KMS-11 (cell line): ENCODE measurements around the gene DEDD.

Experiments
- H2AFZ ChIP-seq: fragments of 200-600 bp; sonication (generic); 2 replicates; pipeline ENCODE4 v1.6.1; 2016; ENCODE audit warnings: antibody characterized with exemption, mixed run types, low read depth
- H3K27ac ChIP-seq: fragments of 200-600 bp; sonication (generic); 2 replicates; pipeline ENCODE4 v1.6.1; 2016; ENCODE audit warnings: mild to moderate bottlenecking, mixed run types
- H3K27me3 ChIP-seq: fragments of 200-600 bp; sonication (generic); 2 replicates; pipeline ENCODE4 v1.6.1; 2017; ENCODE audit warnings: mild to moderate bottlenecking, low read depth, mixed run types, moderate library complexity; ENCODE audit not compliant: insufficient read depth
- H3K36me3 ChIP-seq: fragments of 200-600 bp; sonication (generic); 2 replicates; pipeline ENCODE4 v1.6.1; 2017; ENCODE audit warnings: mild to moderate bottlenecking, mixed run types; ENCODE audit not compliant: insufficient read depth
- H3K4me1 ChIP-seq: fragments of 200-600 bp; sonication (generic); 2 replicates; pipeline ENCODE4 v1.6.1; 2016; ENCODE audit warnings: mild to moderate bottlenecking, low read depth, mixed run types; ENCODE audit not compliant: poor library complexity, severe bottlenecking
- H3K4me2 ChIP-seq: fragments of 200-600 bp; sonication (generic); 2 replicates; pipeline ENCODE4 v1.7.0; 2016; ENCODE audit warnings: mild to moderate bottlenecking, mixed run types
- H3K4me3 ChIP-seq: fragments of 200-600 bp; sonication (generic); IDR thresholded peaks from 2 replicates; pipeline ENCODE4 v1.6.1; 2017; ENCODE audit warnings: low read depth, low read length, mixed read lengths; ENCODE audit not compliant: insufficient read depth
- H3K79me2 ChIP-seq: fragments of 200-600 bp; sonication (generic); 2 replicates; pipeline ENCODE4 v1.6.1; 2016; ENCODE audit warnings: low read depth, mixed run types; ENCODE audit not compliant: insufficient read depth
- H3K9ac ChIP-seq: fragments of 200-600 bp; sonication (generic); 2 replicates; pipeline ENCODE4 v1.6.1; 2016; ENCODE audit warnings: mild to moderate bottlenecking, mixed run types
- H4K20me1 ChIP-seq: fragments of 200-600 bp; sonication (generic); 2 replicates; pipeline ENCODE4 v1.6.1; 2016; ENCODE audit warnings: mild to moderate bottlenecking, mixed run types; ENCODE audit not compliant: insufficient read depth
- TF ChIP-seq, protein P1 (sequence below): fragments of 200-600 bp; sonication (generic); conservative IDR thresholded peaks from 2 replicates; pipeline ENCODE4 v1.6.1; 2017; ENCODE audit warnings: low read depth, mild to moderate bottlenecking, antibody characterized with exemption, low read length, moderate library complexity, mixed read lengths

DEDD gene

DNA sequence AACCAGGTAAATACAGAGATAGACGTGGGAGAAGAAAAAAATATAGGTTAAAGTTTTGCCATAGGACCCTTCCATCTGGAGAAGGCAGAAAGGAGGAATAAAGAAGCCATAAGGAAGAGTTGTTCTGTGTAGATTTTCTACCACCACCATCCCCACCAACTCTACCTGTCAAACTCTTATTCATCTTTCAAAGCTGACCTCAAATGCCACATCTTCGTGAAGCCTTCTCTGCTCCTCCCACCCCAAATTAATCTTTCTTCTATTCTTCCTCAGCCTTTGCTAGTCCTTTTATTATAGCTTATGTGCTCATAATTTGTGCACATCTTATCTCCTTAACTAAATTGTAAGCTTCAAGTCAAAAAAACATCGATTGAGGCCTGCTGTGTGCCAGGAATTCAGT, 41.9 kb downstream of the DEDD start:
- Histone ChIP-seq H3K4me3 (no peak overlapping the region), H3K27ac (no peak overlapping the region), H3K4me1 (no peaks in the 10 kb centered on the region), H3K27me3 (no peaks in the 10 kb centered on the region), H3K4me2 (no peak overlapping the region), H4K20me1 (no peaks in the 10 kb centered on the region), H3K79me2 (no peaks in the 10 kb centered on the region), H3K36me3 (no peaks in the 10 kb centered on the region), H3K9ac (no peak overlapping the region), H2AFZ (no peak overlapping the region)
- TF ChIP-seq, protein P1, sequence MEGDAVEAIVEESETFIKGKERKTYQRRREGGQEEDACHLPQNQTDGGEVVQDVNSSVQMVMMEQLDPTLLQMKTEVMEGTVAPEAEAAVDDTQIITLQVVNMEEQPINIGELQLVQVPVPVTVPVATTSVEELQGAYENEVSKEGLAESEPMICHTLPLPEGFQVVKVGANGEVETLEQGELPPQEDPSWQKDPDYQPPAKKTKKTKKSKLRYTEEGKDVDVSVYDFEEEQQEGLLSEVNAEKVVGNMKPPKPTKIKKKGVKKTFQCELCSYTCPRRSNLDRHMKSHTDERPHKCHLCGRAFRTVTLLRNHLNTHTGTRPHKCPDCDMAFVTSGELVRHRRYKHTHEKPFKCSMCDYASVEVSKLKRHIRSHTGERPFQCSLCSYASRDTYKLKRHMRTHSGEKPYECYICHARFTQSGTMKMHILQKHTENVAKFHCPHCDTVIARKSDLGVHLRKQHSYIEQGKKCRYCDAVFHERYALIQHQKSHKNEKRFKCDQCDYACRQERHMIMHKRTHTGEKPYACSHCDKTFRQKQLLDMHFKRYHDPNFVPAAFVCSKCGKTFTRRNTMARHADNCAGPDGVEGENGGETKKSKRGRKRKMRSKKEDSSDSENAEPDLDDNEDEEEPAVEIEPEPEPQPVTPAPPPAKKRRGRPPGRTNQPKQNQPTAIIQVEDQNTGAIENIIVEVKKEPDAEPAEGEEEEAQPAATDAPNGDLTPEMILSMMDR, result no peak; the same call in 1 of the 2 replicates

DNA sequence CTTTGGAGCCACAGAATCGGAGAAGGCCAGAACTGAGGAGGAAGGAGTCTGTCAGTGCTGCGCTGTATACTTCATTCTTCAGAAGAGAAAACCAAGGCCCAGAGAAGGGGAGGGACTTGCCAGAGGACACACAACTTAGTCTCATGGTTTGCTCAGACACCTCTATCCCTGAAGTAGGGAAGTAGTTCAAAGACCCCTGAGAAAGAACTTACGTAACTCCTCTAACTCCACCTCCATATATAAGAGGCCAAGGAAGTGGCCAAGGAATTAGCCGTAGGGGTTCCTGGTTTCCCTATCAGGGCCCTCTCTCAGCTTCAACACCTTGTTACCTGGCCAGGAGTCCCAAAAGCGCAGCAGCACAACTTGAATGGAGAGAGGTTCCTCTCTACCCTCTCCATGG, 42.5 kb downstream of the DEDD start:
- Histone ChIP-seq H3K4me2 (no peak overlapping the region), H3K4me3 (no peak overlapping the region), H3K4me1 (no peaks in the 10 kb centered on the region), H3K9ac (no peak overlapping the region), H3K27ac (no peak overlapping the region), H3K79me2 (no peaks in the 10 kb centered on the region), H3K27me3 (no peaks in the 10 kb centered on the region), H2AFZ (no peak overlapping the region), H4K20me1 (no peaks in the 10 kb centered on the region), H3K36me3 (no peaks in the 10 kb centered on the region)
- TF ChIP-seq, protein P1, result no peak

DNA sequence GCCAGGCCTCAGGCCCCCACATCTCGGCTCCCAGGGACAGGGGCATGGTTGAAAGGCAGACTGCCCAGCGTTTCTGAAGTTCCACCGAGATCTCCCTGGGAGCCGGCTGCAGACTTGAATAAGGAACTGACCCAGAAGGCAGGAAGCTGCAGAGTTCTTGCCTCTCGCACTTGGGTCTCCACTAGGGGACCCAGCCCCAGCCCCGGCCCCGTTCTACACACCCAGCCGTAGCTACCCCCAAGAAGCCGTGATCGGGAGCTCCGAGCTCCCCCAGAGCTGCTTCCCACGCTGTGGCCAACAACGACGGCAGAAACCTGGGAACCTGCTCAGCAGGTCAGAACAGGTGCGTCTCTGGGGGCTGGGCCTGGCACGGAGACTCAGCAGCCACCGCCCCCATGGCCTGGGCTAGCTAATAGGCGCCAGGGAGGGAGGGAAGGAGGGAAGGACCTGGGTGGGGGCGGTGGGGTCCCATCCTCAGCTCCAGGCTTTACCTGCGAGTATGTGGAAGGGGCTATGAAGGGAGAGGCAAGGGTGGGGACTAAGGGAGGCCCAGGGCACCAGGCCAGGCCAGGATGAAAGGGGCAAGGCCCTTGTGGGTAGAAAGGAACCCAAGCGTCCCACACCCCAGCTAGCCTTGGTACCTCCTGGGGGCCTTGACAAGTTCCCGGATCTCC, 43.1 kb downstream of the DEDD start, which contains the start of gene NECTIN4:
Gene NECTIN4, minus strand, starts transcription at position 308 of the 674 bp plus-strand sequence. Its CDS starts 262 bp downstream, at position 46.
- TF ChIP-seq, protein P1, result no peak
- Histone ChIP-seq H3K27me3 (no peaks in the 10 kb centered on the region), H3K79me2 (no peaks in the 10 kb centered on the region), H3K4me2 (no peak within 1 kb of the TSS), H2AFZ (no peak within 1 kb of the TSS), H3K4me3 (no peak within 1 kb of the TSS), H3K4me1 (no peaks in the 10 kb centered on the region), H3K9ac (no peak within 1 kb of the TSS), H4K20me1 (no peaks in the 10 kb centered on the region), H3K36me3 (no peaks in the 10 kb centered on the region), H3K27ac (no peak within 1 kb of the TSS)

DNA sequence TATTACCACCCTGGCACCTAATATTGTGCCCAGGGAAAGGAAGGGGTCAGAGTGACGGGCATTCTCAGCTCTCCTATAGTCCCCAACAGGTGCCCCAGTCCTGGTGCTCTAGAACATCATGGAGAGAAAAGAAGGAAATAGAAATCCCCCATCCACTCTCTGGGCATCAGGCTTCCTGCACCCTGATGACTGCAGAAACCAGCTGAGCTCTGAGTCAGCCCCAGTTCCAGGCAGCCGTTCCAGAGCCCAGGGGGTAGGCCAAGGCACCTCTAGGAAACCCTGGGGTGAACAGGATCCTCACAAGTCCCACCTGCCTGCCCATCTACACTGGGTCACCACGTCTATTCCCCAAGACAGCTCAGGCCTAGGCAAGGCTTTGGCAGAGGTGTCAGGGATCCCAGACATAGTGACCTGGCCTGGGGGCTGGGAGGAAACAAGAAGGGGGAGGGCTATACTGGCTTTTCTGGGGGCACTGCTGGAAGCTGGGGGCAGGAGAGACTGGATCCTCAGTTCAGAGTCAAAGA, 43.8 kb downstream of the DEDD start:
- Histone ChIP-seq H3K79me2 (no peaks in the 10 kb centered on the region), H3K4me3 (no peak overlapping the region), H3K4me1 (peaks cover under 1% of the 10 kb centered on the region), H4K20me1 (no peaks in the 10 kb centered on the region), H3K9ac (no peak overlapping the region), H3K27me3 (no peaks in the 10 kb centered on the region), H3K27ac (no peak overlapping the region), H3K4me2 (no peak overlapping the region), H3K36me3 (no peaks in the 10 kb centered on the region), H2AFZ (no peak overlapping the region)
- TF ChIP-seq, protein P1, result no peak
